ENCODE data around the gene OR1I1. TPM values are rescaled to one million over a fixed set of nuclear protein-coding genes. Genes with fewer than 3 reads are reported as not detected.
A peak's percentile ranks its signal among the peaks of the same experiment; 100 is the strongest.

Gene OR1I1
- total RNA-seq, 1 donor from 2014 or later: not detected

DNA sequence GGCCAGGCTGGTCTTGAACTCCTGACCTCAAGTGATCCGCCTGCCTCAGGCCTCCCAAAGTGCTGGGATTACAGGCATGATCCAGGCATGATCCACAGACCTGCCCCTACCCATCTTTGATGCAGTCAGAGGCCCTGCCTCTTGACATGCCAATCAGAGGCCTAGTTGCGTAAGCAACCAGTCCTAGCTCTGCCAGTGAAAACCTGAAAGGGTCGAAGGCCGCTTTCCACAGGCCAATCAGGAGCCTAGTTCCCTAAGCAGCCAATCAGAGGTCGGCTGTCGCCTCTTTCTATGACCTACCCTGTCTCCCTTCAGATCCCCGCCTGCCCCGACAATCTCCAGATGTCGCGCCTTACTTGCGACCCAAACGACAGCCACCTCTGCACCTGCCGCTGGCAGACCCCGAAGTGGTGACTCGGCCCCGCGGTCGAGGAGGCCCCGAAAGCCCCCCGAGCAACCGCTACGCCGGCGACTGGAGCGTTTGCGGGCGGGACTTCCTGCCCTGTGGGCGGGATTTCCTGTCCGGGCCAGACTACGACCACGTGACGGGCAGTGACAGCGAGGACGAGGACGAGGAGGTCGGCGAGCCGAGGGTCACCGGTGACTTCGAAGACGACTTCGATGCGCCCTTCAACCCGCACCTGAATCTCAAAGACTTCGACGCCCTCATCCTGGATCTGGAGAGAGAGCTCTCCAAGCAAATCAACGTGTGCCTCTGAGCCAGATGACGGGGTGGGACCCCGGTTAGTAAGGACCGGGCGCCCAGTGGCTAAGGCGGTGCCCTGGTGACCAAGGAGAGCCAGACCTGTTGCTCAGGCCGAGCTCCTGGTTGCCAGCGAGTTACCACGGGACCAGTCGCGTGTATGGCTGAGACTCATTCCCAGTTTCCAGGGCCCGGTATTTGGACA lies 31.5 kb downstream of the OR1I1 start:
- no peak for DNase-seq
- ATAC-seq (ENCODE audit: poor library complexity): no peak
- intact Hi-C loops (cut with DNase I): loop anchor here (10.0 kb wide), 1 partner anchor 141 kb away; no protein-coding TSS in a partner anchor

GRCh38 chr19:15114153-15114540 lies 32.1 kb downstream of the OR1I1 start:
- no peak for ATAC-seq (ENCODE audit: poor library complexity)
- intact Hi-C loops (cut with DNase I): loop anchor here (10.0 kb wide), 1 partner anchor 141 kb away; no protein-coding TSS in a partner anchor

GRCh38 chr19:15115080-15115479 lies 33.1 kb downstream of the OR1I1 start:
- peak; percentile 79 for ATAC-seq (ENCODE audit: poor library complexity)
- DNase-seq: peak; percentile 94
- intact Hi-C loops (cut with DNase I): loop anchor here (10.0 kb wide), 1 partner anchor 140 kb away; no protein-coding TSS in a partner anchor

More at GRCh38 chr19:15114153-15114540, 32.1 kb downstream of the OR1I1 start:
- DNase-seq: no peak

DNA sequence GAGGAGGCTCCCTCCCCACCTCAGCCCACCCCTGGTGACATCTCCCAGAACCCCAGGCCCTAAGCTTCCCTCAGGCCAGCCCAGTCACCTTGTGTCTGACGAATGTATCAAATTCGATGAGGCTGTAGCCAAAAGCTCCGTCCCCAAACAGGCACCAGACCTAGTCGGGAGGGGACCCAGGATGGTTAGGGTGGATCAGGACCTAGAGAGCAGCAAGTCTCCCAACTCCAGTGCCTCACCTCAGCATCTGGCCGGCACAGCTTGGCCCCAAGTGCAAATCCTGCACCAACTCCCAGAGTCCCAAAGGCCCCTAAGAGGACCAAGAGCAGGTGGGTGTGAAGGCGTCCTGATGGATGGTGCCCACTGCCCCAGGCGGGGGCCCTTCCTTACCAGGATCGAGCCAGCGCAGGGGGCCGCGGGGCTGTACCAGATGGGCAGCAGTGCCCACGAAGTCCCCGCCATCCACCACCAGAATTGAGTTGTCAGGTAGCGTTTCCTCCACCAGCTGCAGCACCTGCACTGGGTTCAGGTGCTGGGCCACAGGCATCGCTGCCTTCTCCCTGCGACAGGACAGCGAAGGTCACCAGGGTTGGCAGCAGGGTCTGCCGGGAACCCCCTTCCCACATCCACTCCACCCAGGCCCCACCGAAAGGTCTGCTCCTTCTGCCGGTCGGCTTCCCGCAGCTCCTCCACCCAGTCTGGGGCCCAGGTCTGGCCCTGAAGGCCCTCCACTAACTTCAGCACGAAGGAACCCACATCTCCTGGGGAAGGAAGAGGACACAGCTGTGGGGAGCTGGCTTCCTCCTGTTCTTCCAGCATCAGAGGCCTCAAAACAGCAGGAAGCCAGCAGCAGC lies 34.0 kb downstream of the OR1I1 start:
- ATAC-seq (ENCODE audit: poor library complexity): no peak

DNA sequence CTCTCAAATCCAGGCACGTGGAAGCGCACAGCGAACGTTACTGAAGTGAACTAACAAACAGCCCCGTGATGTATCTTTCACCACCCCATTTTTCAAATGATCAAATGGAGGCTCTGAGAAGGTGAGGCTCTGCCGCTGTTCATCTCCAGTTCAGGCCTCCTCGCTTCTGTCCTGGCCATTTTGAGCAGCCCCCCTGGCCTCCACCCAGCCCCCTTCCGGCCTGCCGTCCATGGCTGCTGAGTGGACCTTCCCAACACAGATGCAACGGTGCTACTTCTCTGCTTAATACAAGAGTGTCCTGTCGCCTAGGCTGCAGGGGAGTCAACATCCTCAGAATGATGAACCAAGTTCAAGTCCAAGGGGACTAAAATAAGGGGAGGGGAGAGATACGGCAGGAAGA lies 34.8 kb downstream of the OR1I1 start:
- ATAC-seq (ENCODE audit: poor library complexity) (no peak), DNase-seq (no peak)
- intact Hi-C loops (cut with DNase I): loop anchor here (10.0 kb wide), 1 partner anchor 138 kb away; no protein-coding TSS in a partner anchor

More for the DNA sequence above, 34.0 kb downstream of the OR1I1 start:
- no peak for DNase-seq
- intact Hi-C loops (cut with DNase I): loop anchor here (10.0 kb wide), 1 partner anchor 139 kb away; no protein-coding TSS in a partner anchor

DNA sequence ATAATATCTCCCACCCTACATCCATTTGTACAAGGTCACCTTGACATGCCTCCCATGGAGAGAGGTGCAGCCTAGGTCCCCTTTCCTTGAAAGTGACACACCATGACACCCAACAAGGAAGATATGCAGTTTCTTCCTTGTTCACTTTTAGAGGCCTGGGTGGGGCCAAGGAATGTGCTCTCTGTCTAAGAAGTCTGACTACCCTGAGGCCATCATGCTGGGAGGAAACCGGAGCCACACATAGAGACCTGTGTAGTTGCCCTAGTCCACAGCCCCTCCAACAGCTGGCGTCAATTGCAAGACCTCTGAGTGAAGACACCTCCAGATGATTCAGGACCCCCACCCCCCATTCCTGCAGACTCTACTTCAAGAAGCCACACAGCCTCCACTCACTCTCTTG lies 36.2 kb downstream of the OR1I1 start:
- no peak for ATAC-seq (ENCODE audit: poor library complexity)
- intact Hi-C loops (cut with DNase I): loop anchor here (10.0 kb wide), 1 partner anchor 137 kb away; no protein-coding TSS in a partner anchor
- DNase-seq: no peak

DNA sequence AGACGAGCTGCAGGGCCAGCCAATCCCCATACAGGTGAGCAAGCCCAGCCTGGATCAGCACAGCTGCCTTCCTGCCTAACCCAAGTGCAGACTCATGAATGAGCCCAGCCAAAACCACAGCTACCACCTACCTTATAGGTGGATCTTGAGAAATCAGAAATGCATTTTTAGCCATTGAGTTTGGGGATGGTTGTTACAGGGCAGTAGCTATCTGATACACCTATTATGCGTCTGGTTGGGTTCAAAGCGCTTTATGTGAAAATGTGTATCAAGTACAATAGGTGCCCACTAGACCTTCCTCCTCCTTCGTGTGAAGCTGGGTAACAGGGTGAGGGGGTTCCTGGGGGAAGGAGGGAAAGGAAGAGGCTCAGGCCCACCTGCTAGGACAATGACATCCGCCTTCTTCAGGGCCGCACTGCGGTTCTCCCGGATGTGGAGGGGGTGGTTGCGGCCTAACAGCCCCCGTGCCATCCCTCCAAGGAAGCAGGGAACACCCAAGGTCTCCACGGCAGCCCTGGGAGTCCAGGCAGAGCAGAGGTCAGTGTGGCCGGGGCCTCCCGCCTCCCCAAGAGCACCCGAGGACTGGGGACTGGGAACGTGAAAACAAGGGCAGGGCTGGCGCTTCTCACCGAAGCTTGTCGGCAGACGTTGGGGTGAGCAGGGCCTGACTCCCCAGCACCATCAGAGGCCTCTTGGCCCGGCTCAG lies 36.9 kb downstream of the OR1I1 start:
- ATAC-seq (ENCODE audit: poor library complexity): no peak
- intact Hi-C loops (cut with DNase I): loop anchor here (10.0 kb wide), 1 partner anchor 136 kb away; no protein-coding TSS in a partner anchor

GRCh38 chr19:15120135-15121026 lies 38.4 kb downstream of the OR1I1 start:
- intact Hi-C loops (cut with DNase I): no loop called here
- no peak for ATAC-seq (ENCODE audit: poor library complexity)
- DNase-seq: no peak

More for the DNA sequence above, 36.9 kb downstream of the OR1I1 start:
- no peak for DNase-seq

GRCh38 chr19:15122331-15123030 lies 40.5 kb downstream of the OR1I1 start:
- DNase-seq: no peak
- intact Hi-C loops (cut with DNase I): no loop called here
- ATAC-seq (ENCODE audit: poor library complexity): no peak

GRCh38 chr19:15123031-15123890 lies 41.2 kb downstream of the OR1I1 start:
- ATAC-seq (ENCODE audit: poor library complexity) (no peak), DNase-seq (no peak)
- intact Hi-C loops (cut with DNase I): no loop called here

GRCh38 chr19:15123900-15124299 lies 41.9 kb downstream of the OR1I1 start:
- peak; percentile 66 for ATAC-seq (ENCODE audit: poor library complexity)
- intact Hi-C loops (cut with DNase I): no loop called here
- peak; percentile 89 for DNase-seq

DNA sequence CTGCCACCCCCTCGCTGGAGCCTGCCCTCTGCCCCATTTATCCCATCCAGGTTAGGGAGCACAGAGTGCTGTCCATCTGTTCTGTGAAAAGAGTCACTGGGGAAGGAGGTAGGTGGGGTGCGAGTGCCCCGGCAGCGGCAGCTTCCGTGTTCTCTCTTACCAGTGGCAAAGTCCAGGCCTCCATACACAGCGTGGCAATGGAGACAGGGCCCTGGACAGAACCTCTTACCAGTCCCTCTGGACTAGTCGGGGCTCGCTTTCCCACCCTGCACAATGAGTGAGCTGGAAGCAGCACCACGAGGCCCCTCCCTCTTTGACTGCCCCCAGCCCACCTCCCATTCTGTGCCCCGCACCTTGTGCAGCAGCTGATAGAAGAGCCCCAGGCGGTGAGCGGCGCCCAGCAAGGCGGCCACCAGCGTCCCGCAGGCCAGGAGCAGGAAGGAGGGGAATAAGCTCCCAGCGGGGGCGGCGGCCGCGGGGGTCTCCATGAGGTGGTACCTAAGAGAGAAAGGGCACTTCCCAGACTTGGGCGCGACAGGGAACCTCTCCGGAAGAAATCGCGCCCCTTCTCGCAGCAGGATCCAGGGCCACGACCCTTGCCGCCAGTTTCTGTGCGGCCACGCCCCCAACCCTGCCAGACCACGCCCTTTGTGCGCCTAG lies 42.7 kb downstream of the OR1I1 start:
- intact Hi-C loops (cut with DNase I): no loop called here
- DNase-seq: no peak
- ATAC-seq (ENCODE audit: poor library complexity): peak; percentile 11

- peak; percentile 99 for DNase-seq
- intact Hi-C loops (cut with DNase I): no loop called here
- ATAC-seq (ENCODE audit: poor library complexity): peak; percentile 90
Observed at GRCh38 chr19:15125232-15126067, 43.4 kb downstream of the OR1I1 start.

GRCh38 chr19:15126131-15126910 lies 44.3 kb downstream of the OR1I1 start:
- intact Hi-C loops (cut with DNase I): no loop called here
- DNase-seq (no peak), ATAC-seq (ENCODE audit: poor library complexity) (no peak)

Measured in Right ventricle myocardium superior (tissue), 1 donor.